ENCODE measurements around the gene RAD9A. TPM values are rescaled to one million over a fixed set of nuclear protein-coding genes. Genes with fewer than 3 reads are reported as not detected.

The RAD9A gene
- total RNA-seq, 2 donors from 2014 or later: 30.2 to 49.4 TPM

DNA sequence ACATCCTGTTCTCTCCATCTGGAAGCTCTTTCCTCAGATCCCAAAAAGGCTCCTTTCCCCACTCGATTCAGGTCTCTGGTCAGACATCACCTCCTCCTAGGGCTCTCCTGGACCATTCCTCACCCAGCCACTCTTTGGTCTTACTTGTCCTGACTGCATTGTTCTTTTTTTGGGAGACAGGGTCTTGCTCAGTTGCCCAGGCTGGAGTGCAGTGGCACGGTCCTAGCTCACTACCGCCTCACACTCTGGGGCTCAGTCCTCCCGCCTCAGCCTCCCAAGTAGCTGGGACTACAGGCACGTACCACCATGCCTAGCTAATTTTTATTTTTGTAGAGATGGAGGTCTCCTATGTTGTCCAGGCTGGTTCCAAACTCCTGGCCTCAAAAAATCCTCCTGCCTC lies 53.7 kb downstream of the RAD9A start:
- Histone ChIP-seq H3K36me3 (peaks cover 0 to 10% of the 10 kb centered on the region in 2 donors), H3K9me3 (no peaks in the 10 kb centered on the region), H3K27me3 (replicated peaks; ENCODE audit: insufficient read depth) (no peaks in the 10 kb centered on the region), H3K4me1 (replicated peaks) (peaks cover 16% of the 10 kb centered on the region), H3K4me3 (no peak overlapping the region), H3K27ac (no peak overlapping the region)
- DNase-seq (ENCODE audit: low spot score): no peak
- intact Hi-C loops (cut with DNase I): no loop called here
- 79% methylated on average over 5 of the region's 5 CpGs for WGBS
- TF ChIP-seq POLR2A (IDR thresholded peaks at IDR 0.05): no peak

Small RNAs within 50 kb of the gene (small RNA-seq; reads per million reads assigned to genes)
- 0 reads per million in 2 donors for gene RN7SKP239
- 0 reads per million in 2 donors for gene RNU6-1238P

Other genes starting within 250 kb of the RAD9A start
- 100 to 1,000 TPM; 102 to 111 TPM for gene GRK2, start 125.5 kb upstream of the RAD9A start, total RNA-seq
- 10 to 100 TPM; 35.9 to 75.3 TPM for gene ANKRD13D, start 102.7 kb upstream of the RAD9A start, total RNA-seq
- 100 to 1,000 TPM in 1 of 2 donors, 10 to 100 TPM in 1; 70.9 to 101 TPM for gene SSH3, start 88.5 kb upstream of the RAD9A start, total RNA-seq
- 100 to 1,000 TPM in 1 of 2 donors, 10 to 100 TPM in 1; 95.1 to 145 TPM for gene POLD4, start 38.4 kb upstream of the RAD9A start, total RNA-seq
- 1 to 10 TPM; 2.5 to 2.6 TPM for gene CLCF1, start 18.4 kb upstream of the RAD9A start, total RNA-seq
- 100 to 1,000 TPM; 168 to 215 TPM for gene PPP1CA, start 9.9 kb downstream of the RAD9A start, total RNA-seq
- gene TBC1D10C, start 12.1 kb downstream of the RAD9A start, total RNA-seq: 1 to 10 TPM; 3.7 to 6.5 TPM
- 1 to 10 TPM in 1 of 2 donors, under 1 TPM in 1; 0.91 to 1.0 TPM for gene CARNS1, start 23.7 kb downstream of the RAD9A start, total RNA-seq
- gene RPS6KB2, start 36.5 kb downstream of the RAD9A start, total RNA-seq: 10 to 100 TPM; 54.5 to 72.9 TPM
- 1 to 10 TPM; 2.9 to 5.9 TPM for gene PTPRCAP, start 45.7 kb downstream of the RAD9A start, total RNA-seq
- gene CORO1B, start 51.5 kb downstream of the RAD9A start, total RNA-seq: 100 to 1,000 TPM; 106 to 184 TPM
- not detected for gene GPR152, start 60.7 kb downstream of the RAD9A start, total RNA-seq
- 1 to 10 TPM; 4.3 to 6.1 TPM for gene CABP4, start 63.4 kb downstream of the RAD9A start, total RNA-seq
- gene TMEM134, start 77.3 kb downstream of the RAD9A start, total RNA-seq: 100 to 1,000 TPM; 106 to 402 TPM
- 10 to 100 TPM; 63.7 to 93.7 TPM for gene AIP, start 91.0 kb downstream of the RAD9A start, total RNA-seq
- gene PITPNM1, start 113.4 kb downstream of the RAD9A start, total RNA-seq: 10 to 100 TPM; 19.3 to 26.9 TPM
- gene CDK2AP2, start 116.2 kb downstream of the RAD9A start, total RNA-seq: 10 to 100 TPM; 57.1 to 91.9 TPM
- not detected for gene CABP2, start 131.5 kb downstream of the RAD9A start, total RNA-seq
- gene GSTP1, start 191.8 kb downstream of the RAD9A start, total RNA-seq: 100 to 1,000 TPM; 540 to 577 TPM
- gene NDUFV1, start 214.9 kb downstream of the RAD9A start, total RNA-seq: 100 to 1,000 TPM; 190 to 260 TPM
- 10 to 100 TPM in 1 of 2 donors, 1 to 10 TPM in 1; 7.2 to 29.2 TPM for gene NUDT8, start 238.0 kb downstream of the RAD9A start, total RNA-seq
- not detected for gene TBX10, start 247.8 kb downstream of the RAD9A start, total RNA-seq

Measured in prostate gland (tissue), 2 donors.